Esophagus muscularis mucosa (tissue), 4 donors: ENCODE data around the gene PANX2. TPM values are rescaled to one million over a fixed set of nuclear protein-coding genes. Genes with fewer than 3 reads are reported as not detected.
A peak's percentile ranks its signal among the peaks of the same experiment; 100 is the strongest.

Experiments
- DNase-seq: peaks from one replicate; pipeline ENCODE4 v3.0.0-alpha.2; 2017; ENCODE audit errors: extremely low spot score
- H3K27ac ChIP-seq, 4 donors: fragments of 200-600 bp; sonication (generic); replicated peaks in 1 of 4; 1 replicate in 3 of 4; 2 replicates in 1 of 4; pipeline ENCODE4 v1.5.1; 2016 to 2019; ENCODE audit warnings: mild to moderate bottlenecking in 1 of 4
- H3K27me3 ChIP-seq, 4 donors: fragments of 200-600 bp; sonication (generic); one replicate each; pipeline versions ENCODE4 v1.5.1 to v1.6.0; 2016 to 2019
- H3K36me3 ChIP-seq, 4 donors: fragments of 200-600 bp; sonication (generic); one replicate each; pipeline ENCODE4 v1.5.1; 2016 to 2019
- H3K4me1 ChIP-seq, 4 donors: fragments of 200-600 bp; sonication (generic); one replicate each; pipeline ENCODE4 v1.5.1; 2016 to 2019
- H3K4me3 ChIP-seq, 4 donors: fragments of 200-600 bp; sonication (generic); 1 replicate in 2 of 4; 2 replicates in 2 of 4; pipeline ENCODE4 v1.5.1; 2016 to 2019; ENCODE audit warnings: mild to moderate bottlenecking in 4 of 4, moderate library complexity in 1 of 4
- H3K9me3 ChIP-seq, 4 donors: fragments of 200-600 bp; sonication (generic); 1 replicate in 3 of 4; 2 replicates in 1 of 4; pipeline ENCODE4 v1.5.1; 2016 to 2019
- CTCF ChIP-seq, 3 experiments: fragments of 200-600 bp in 2 of 3; fragments of 450-650 bp in 1 of 3; sonication (generic) in 2 of 3; IDR thresholded peaks; one replicate each; pipeline ENCODE4 v1.5.1; 2017 to 2019; ENCODE audit warnings: antibody characterized with exemption in 3 of 3, mild to moderate bottlenecking in 2 of 3, moderate library complexity in 1 of 3
- EP300 ChIP-seq: sonication (generic); formaldehyde crosslinking; IDR thresholded peaks from one replicate; pipeline ENCODE4 v1.6.1; 2017; ENCODE audit warnings: antibody characterized with exemption
- POLR2A ChIP-seq: fragments of 450-650 bp; IDR thresholded peaks from one replicate; pipeline ENCODE4 v1.6.1; 2017; ENCODE audit warnings: antibody characterized with exemption, moderate library complexity, mild to moderate bottlenecking, low read depth
- POLR2AphosphoS5 ChIP-seq, 2 donors: sonication (generic); formaldehyde crosslinking; IDR thresholded peaks; one replicate each; pipeline ENCODE4 v1.6.1; 2017; ENCODE audit warnings: antibody characterized with exemption in 2 of 2
- WGBS: methylation state at CpG from one replicate; pipeline ENCODE4 v1.1.5; 2018; 5-methylcytosine and 5-hydroxymethylcytosine counted together
- intact Hi-C: fragments of 100-400 bp; cut with DNase I; formaldehyde crosslinking; loops from one replicate; pipeline ENCODE4 v1.15.1; 2023
- total RNA-seq, 4 donors: library from RNA; depleted of rRNA; stranded (reverse); fragments of >200 nt; gene quantifications; one replicate each; pipeline versions ENCODE4 v1.1.0 to v1.2.1, GENCODE V29; 2016

PANX2 gene
- total RNA-seq, 4 donors from 2014 or later, result 0.33 to 1.0 (median 0.56) TPM

GRCh38 chr22:50192436-50193204, 22.1 kb downstream of the PANX2 start:
- no peak for TF ChIP-seq POLR2A
- no peak for TF ChIP-seq CTCF (IDR thresholded peaks at IDR 0.05)
- no peak for TF ChIP-seq EP300
- no peak for TF ChIP-seq POLR2AphosphoS5 (IDR thresholded peaks at IDR 0.05)
- H3K36me3 ChIP-seq, result peaks cover 5 to 48% (median 45%) of the 10 kb centered on the region in 4 donors
- WGBS, result 86% methylated on average over 14 of the region's 25 CpGs
- intact Hi-C loops, result no loop called here
- H3K4me3 ChIP-seq, result no peak overlapping the region
- peak overlapping the region in 1 of 4 donors; percentile 3 for H3K27ac ChIP-seq
- no peaks in the 10 kb centered on the region for H3K27me3 ChIP-seq
- no peak for DNase-seq
- H3K4me1 ChIP-seq, result peaks cover 27 to 49% (median 37%) of the 10 kb centered on the region in 4 donors
- no peaks in the 10 kb centered on the region for H3K9me3 ChIP-seq

DNA sequence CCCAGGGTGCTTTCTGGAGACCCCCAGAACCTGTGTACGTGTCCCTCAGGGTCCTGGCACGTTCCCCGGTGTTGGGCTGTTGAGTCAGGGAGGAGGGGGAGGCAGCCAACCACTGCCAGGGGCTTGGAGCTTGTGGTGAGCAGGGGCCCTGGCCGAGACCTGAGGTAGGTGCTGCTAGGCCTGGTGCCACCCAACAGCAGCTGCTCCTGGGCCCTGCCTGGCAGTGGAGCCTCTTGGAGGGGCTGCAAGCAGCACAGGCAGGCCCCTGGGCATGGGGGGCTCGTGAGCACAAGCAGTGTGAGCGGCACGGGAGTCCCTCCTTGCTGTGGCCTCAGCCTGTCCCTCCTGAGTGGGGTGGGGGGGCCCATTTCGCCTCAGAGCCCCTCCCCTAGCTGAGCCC, 23.1 kb downstream of the PANX2 start:
- H3K36me3 ChIP-seq, result peaks cover 5 to 58% (median 55%) of the 10 kb centered on the region in 4 donors
- H3K4me1 ChIP-seq, result peaks cover 24 to 41% (median 32%) of the 10 kb centered on the region in 4 donors

GRCh38 chr22:50194037-50194805, 23.7 kb downstream of the PANX2 start:
- intact Hi-C loops, result no loop called here
- H3K9me3 ChIP-seq, result no peaks in the 10 kb centered on the region
- peaks cover 5 to 64% (median 59%) of the 10 kb centered on the region in 4 donors for H3K36me3 ChIP-seq
- no peak for TF ChIP-seq POLR2A
- no peak for TF ChIP-seq POLR2AphosphoS5 (IDR thresholded peaks at IDR 0.05)
- no peak for TF ChIP-seq EP300
- TF ChIP-seq CTCF (IDR thresholded peaks at IDR 0.05), result no peak
- no peak overlapping the region for H3K4me3 ChIP-seq
- 90% methylated on average over 43 of the region's 44 CpGs for WGBS
- H3K4me1 ChIP-seq, result peaks cover 18 to 37% (median 27%) of the 10 kb centered on the region in 4 donors
- no peak for DNase-seq
- no peaks in the 10 kb centered on the region for H3K27me3 ChIP-seq
- no peak overlapping the region for H3K27ac ChIP-seq

More for the DNA sequence above, 23.1 kb downstream of the PANX2 start:
- TF ChIP-seq POLR2AphosphoS5 (IDR thresholded peaks at IDR 0.05) (no peak), CTCF (IDR thresholded peaks at IDR 0.05) (no peak), EP300 (no peak), POLR2A (no peak)
- WGBS, result 80% methylated on average over 1 of the region's 8 CpGs
- no peak overlapping the region for H3K4me3 ChIP-seq
- no peak for DNase-seq
- no peak overlapping the region for H3K27ac ChIP-seq
- intact Hi-C loops, result no loop called here
- no peaks in the 10 kb centered on the region for H3K27me3 ChIP-seq
- H3K9me3 ChIP-seq, result no peaks in the 10 kb centered on the region

GRCh38 chr22:50196256-50196655, 25.7 kb downstream of the PANX2 start:
- no peak for DNase-seq
- TF ChIP-seq EP300 (no peak), CTCF (IDR thresholded peaks at IDR 0.05) (no peak), POLR2AphosphoS5 (IDR thresholded peaks at IDR 0.05) (no peak), POLR2A (no peak)
- no peaks in the 10 kb centered on the region for H3K27me3 ChIP-seq
- 83% methylated on average over 2 of the region's 18 CpGs for WGBS
- H3K27ac ChIP-seq, result no peak overlapping the region
- peaks cover 11 to 30% (median 18%) of the 10 kb centered on the region in 4 donors for H3K4me1 ChIP-seq
- H3K36me3 ChIP-seq, result peaks cover 5 to 66% (median 59%) of the 10 kb centered on the region in 4 donors
- H3K4me3 ChIP-seq, result no peak overlapping the region
- no peaks in the 10 kb centered on the region for H3K9me3 ChIP-seq
- intact Hi-C loops, result no loop called here
